ENCODE measurements around the gene RWDD3.

The RWDD3 gene

DNA sequence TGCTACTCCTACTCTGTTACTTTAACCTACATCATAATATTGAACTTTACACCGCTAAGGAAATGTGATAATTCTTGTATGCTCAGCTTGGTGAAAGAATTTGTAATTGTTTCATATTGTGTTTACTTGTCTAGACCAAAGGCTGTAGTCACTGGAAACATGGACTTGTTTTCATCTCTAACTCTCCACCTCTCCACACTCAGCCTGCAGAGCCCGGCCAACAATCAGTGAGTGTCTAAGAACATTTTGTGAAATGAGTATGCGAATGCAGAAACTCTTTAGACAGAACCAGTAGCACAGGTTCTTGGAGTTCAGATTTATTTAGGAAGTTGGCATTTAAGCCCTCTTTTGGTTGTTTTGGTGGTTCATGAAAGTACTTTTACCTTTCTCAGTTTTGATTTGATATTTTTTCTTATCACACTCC, 3.2 kb upstream of the RWDD3 start:
- no peak for FAIRE-seq

DNA sequence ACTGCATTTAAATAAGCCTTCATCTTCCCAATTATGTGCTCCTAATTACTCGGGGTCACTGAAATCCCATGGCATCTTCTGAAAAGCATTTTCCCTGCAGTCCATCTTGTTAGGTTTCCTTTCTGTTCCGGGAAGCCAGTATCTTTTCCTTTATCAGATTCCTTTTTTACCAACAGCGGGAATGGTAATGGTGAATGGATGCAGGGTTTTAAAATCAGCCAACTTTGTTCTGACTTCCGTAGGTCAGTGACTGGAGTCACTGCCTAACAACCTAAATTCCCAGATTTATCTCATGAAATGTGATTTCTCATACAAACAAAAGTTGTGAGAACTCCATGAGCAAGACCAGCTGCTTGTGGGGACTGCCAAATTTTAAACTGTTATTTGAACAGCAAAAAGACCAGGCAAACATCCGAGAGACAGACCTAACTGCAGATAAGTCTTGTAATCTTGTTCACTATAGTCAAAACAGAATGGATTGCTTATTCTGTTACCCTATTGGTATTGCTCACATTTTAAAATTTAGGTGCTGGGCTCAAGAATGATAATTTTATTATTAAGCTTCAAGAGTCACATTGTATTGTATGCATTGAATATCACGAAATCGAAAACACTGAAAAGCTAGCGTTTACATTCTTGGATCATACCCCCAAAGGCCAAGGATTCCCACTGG, 1.2 kb upstream of the RWDD3 start:
- FAIRE-seq = no peak

GRCh38 chr1:95233319-95233736, 682 bp upstream of the RWDD3 start:
- no peak for FAIRE-seq

GRCh38 chr1:95236784-95237575, 3.0 kb downstream of the RWDD3 start:
- no peak for FAIRE-seq

GRCh38 chr1:95237981-95238703, 4.1 kb downstream of the RWDD3 start:
- no peak for FAIRE-seq

- no peak for FAIRE-seq
These were observed 11.0 kb downstream of the RWDD3 start for GRCh38 chr1:95245029-95245428.

GRCh38 chr1:95246511-95246910, 12.5 kb downstream of the RWDD3 start:
- no peak for FAIRE-seq

GRCh38 chr1:95247607-95248006, 13.6 kb downstream of the RWDD3 start:
- FAIRE-seq = peak; percentile 55

DNA sequence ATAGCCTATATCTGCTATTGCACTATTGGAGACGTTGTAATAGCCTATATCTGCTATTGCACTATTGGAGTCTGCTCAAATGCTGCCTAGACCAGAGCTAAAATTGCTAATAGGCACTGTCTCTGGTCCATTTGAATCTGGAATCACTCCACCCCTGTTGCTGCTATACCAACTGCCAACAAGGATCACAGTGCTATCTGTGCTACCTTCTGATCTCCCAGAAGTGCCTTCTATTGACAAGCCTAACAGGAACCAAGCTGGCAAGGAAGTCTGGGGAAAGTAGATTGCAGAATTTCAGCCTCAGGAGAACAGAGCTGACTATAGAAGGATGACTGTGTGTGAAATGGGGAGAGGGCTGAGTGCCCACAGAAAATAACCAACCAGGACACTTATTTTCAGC, 15.9 kb downstream of the RWDD3 start:
- FAIRE-seq = no peak

GRCh38 chr1:95252422-95252821, 18.4 kb downstream of the RWDD3 start:
- FAIRE-seq = no peak

- FAIRE-seq = peak; percentile 9
These were observed 20.9 kb downstream of the RWDD3 start for GRCh38 chr1:95254959-95255358.

GRCh38 chr1:95255826-95256225, 21.8 kb downstream of the RWDD3 start:
- no peak for FAIRE-seq

- no peak for FAIRE-seq
These were observed 23.7 kb downstream of the RWDD3 start for GRCh38 chr1:95257758-95258157.

DNA sequence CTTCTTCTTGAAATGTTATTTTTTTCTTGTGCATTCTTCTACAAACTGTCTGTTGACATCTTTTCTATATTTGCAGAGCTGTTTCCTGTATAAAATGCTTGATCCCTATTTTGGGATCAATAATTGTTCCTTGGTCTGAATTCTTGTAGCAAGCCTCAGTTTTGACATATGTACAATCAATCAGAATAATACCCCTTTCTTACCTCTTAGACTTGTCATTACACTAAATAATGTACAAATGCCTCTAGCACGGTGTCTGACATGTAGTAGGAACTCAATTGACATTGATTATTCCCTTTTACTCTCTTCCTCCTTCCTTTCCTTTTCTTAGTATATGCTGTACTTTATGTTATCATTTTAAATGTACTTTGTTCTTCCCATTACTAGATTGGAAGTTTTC, 25.2 kb downstream of the RWDD3 start:
- FAIRE-seq = no peak

- no peak for FAIRE-seq
These were observed 28.9 kb downstream of the RWDD3 start for GRCh38 chr1:95262913-95263312.

DNA sequence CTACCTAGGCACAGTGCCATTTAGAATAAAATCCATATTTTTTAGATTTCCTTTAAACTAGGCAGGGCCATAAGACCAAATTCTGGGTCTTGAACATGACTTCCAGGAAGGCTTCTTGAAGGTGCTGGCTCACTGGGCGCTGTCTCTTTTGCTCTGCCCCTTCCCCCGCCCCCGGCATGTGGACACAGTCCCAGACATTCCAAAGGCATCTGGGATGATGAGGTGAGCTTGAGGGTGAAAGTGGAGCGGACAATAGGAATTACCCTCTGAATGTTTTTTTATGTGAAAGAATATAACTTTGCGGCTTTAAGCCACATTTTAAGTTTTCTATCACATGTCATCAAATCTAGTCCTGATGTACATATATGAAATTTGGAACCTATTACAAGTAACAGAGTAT, 29.4 kb downstream of the RWDD3 start:
- FAIRE-seq = no peak

DNA sequence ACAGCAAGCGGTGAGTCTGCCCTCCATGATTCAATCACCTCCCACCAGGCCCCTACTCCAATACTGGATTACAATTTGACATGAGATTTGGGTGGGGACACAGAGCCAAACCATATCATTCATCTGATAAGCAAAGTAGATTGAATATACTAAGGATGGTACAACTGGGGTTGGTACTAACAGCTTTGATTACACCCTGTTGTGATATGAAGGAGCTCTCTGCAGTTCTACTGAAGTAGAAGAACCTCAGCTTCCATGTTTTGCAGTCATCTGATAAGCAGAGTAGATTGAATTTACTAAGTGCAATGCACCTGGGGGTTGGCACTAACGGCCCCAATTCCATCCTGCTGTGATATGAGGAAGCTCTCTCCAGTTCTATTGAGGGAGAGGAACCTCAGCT, 31.1 kb downstream of the RWDD3 start:
- no peak for FAIRE-seq

- FAIRE-seq = no peak
These were observed 42.4 kb downstream of the RWDD3 start for GRCh38 chr1:95276429-95276828.

DNA sequence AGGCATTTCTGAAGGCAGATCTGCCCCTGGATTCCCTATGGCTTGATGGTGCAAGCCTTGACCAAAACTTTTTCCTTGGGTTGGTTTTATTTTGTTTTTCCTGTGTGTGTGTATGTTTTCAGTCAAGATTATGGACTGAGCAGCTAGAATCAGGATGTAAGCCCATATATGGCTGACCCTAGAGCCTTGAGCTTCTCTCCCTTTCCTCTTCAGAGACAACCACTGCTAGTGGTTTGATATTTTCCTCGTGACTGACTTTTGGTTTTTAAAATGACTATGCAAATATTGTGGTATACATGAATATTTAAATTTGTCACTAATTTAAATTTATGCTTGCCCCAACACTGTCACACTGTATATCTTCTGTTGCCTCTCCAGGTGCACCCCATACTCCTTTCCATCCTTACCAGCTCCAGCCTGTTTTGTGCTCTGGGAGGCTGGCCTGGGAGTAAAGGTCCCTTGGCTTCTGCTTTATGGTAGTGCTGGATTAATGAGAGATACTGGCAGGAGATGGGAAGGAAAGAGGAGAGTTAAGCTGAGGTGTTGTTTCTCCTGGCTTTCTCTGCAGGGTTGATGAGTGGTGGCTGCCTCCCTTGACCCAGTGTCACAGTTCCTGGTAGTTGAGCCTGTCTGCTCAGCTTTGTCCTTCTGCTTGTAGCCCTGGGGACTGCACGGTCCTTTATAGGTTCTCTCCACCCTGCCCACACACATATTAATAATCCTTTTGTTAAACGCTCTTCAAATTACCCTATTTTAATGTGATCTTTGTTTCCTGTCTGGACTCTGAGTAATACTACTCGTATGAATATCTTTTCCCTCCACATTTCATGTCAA, 44.4 kb downstream of the RWDD3 start:
- FAIRE-seq = no peak

- no peak for FAIRE-seq
These were observed 47.9 kb downstream of the RWDD3 start for GRCh38 chr1:95281781-95282517.

GRCh38 chr1:95282518-95282895, 48.5 kb downstream of the RWDD3 start:
- no peak for FAIRE-seq

DNA sequence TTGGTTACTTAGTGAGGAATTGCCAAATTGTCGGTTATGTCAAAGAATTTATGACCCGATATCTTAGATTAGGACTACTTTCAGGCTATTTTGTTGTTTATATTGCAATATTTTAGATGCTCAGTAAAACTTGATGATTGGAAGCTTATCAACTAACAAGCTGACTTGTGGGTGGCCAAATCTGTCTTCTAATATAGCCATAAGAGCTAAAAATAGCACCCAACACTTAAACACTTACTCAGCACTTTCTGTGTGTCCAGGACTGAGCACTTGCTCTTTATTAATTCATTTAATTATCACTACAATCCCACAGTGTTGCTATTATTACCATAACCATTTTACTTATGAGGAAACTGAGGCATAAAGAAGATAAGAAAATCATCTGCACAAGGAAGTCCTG, 50.4 kb downstream of the RWDD3 start:
- no peak for FAIRE-seq

Measured in islet of Langerhans (tissue), 1 donor.